ENCODE measurements around the gene LRRC4.

Gene LRRC4

DNA sequence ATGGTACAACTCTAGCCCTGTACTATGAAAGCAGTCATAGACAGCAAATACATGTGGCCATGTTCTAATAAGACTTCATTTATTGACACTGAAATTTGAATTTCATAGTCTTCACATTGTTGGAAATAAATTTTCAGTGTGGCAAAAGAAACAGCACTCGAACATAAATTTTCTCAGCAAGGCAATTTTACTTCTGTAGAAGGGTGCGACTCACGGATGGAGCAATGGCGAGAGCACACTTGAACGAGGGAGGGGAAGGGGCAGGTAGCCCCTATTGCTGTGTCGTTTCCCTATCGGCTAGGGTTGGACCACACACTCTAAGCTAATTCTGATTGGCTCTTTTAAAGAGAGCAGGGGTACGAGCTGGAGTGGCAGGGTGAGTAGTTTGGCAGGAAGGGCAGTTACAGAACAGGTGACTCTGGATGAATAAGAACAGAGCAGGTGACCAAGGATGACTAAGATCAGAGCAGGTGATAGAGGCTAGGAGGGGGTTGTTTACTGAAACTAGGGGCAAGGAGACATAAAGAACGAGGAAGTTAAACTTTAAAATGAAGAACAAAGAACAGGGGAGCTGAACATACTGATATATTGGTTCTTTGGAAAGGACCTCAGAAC is 52.0 kb downstream of the LRRC4 start:
- TF ChIP-seq, protein P1, sequence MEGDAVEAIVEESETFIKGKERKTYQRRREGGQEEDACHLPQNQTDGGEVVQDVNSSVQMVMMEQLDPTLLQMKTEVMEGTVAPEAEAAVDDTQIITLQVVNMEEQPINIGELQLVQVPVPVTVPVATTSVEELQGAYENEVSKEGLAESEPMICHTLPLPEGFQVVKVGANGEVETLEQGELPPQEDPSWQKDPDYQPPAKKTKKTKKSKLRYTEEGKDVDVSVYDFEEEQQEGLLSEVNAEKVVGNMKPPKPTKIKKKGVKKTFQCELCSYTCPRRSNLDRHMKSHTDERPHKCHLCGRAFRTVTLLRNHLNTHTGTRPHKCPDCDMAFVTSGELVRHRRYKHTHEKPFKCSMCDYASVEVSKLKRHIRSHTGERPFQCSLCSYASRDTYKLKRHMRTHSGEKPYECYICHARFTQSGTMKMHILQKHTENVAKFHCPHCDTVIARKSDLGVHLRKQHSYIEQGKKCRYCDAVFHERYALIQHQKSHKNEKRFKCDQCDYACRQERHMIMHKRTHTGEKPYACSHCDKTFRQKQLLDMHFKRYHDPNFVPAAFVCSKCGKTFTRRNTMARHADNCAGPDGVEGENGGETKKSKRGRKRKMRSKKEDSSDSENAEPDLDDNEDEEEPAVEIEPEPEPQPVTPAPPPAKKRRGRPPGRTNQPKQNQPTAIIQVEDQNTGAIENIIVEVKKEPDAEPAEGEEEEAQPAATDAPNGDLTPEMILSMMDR (IDR thresholded peaks at IDR 0.05; ENCODE audit: low read depth, low read length), result no peak
- no peak for DNase-seq (ENCODE audit: extremely low read depth, low read depth)

DNA sequence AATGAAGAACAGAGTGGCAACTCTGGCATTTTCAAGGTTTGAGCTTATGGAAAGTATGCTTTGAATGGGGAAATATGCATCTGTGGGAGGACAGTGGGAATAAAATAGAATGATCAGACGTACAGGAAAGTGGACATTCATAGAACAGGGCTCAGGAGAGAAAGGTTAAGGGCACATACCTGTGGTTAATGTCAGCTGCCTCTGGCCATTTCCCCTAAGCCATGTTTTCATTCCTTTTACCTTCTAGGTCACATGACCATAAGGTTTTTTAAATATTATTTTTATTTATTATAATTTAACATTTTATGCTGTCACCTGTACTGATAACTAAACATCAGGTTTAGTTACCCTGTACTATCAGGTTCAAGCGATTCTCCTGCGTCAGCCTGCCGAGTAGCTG is 52.8 kb downstream of the LRRC4 start:
- DNase-seq (ENCODE audit: extremely low read depth, low read depth), result no peak
- TF ChIP-seq, protein P1 (IDR thresholded peaks at IDR 0.05; ENCODE audit: low read depth, low read length), result no peak
